H1 (cell line): ENCODE results near the gene HOXD4. TPM values are rescaled to one million over a fixed set of nuclear protein-coding genes. Genes with fewer than 3 reads are reported as not detected.

Experiments used
- CTCF ChIA-PET: fragments of 300-600 bp; sonication (Branson Sonifier 250); formaldehyde crosslinking; loops from one replicate; lab custom pipeline; 2021; ENCODE audit not compliant: partially characterized antibody; lab: Charles Lee
- POLR2A ChIA-PET: fragments of 300-600 bp; sonication (Branson Sonifier 250); formaldehyde crosslinking; loops from one replicate; lab custom pipeline; 2021; ENCODE audit warnings: inconsistent platforms; ENCODE audit not compliant: partially characterized antibody; lab: Charles Lee
- DNase-seq, 2 experiments: peaks; one replicate each; pipeline versions ENCODE4 v3.0.0 to v3.0.0-alpha.2; 2010 to 2022; ENCODE audit warnings: low spot score in 2 of 2, low read depth in 1 of 2, mixed read lengths in 1 of 2
- FAIRE-seq: peaks from 2 replicates; lab custom pipeline; 2011; peaks lifted over from hg19 to GRCh38; lab: Jason Lieb, UNC
- H2AFZ ChIP-seq: 2 replicates; pipeline ENCODE4 v1.8.1; 2012; ENCODE audit warnings: low read length, inconsistent platforms
- H2AK5ac ChIP-seq: 2 replicates; pipeline ENCODE4 v1.6.1; 2013; ENCODE audit warnings: low read depth, low read length
- H2BK120ac ChIP-seq: replicated peaks from 2 replicates; pipeline ENCODE3; 2013; ENCODE audit warnings: low read depth, low read length, inconsistent platforms
- H2BK12ac ChIP-seq: 2 replicates; pipeline ENCODE4 v1.6.1; 2013; ENCODE audit warnings: low read depth, low read length
- H2BK15ac ChIP-seq: 2 replicates; pipeline ENCODE4 v1.6.1; 2013; ENCODE audit warnings: low read length
- H2BK20ac ChIP-seq: 2 replicates; pipeline ENCODE4 v1.6.1; 2013; ENCODE audit warnings: low read length
- H2BK5ac ChIP-seq: 2 replicates; pipeline ENCODE4 v1.6.1; 2013; ENCODE audit warnings: low read depth, low read length
- H3K14ac ChIP-seq: 2 replicates; pipeline ENCODE4 v1.6.1; 2013; ENCODE audit warnings: inconsistent platforms; ENCODE audit not compliant: insufficient read length
- H3K18ac ChIP-seq: 2 replicates; pipeline ENCODE4 v1.6.1; 2013; ENCODE audit warnings: low read length; ENCODE audit errors: extremely low read depth
- H3K23ac ChIP-seq: 2 replicates; pipeline ENCODE4 v1.6.1; 2013; ENCODE audit warnings: inconsistent platforms; ENCODE audit not compliant: insufficient read length
- H3K23me2 ChIP-seq: 2 replicates; pipeline ENCODE4 v1.6.1; 2013; ENCODE audit warnings: low read depth, low read length
- H3K27ac ChIP-seq: 2 replicates; pipeline ENCODE4 v1.6.1; 2011; ENCODE audit warnings: low read depth, low read length, inconsistent platforms
- H3K27me3 ChIP-seq, 4 experiments: replicated peaks in 1 of 4; 1 replicate in 1 of 4; 2 replicates in 3 of 4; pipeline versions ENCODE4 v1.6.1 to v1.8.1; 2011 to 2013; ENCODE audit warnings: low read length in 3 of 4, mild to moderate bottlenecking in 3 of 4, inconsistent platforms in 2 of 4, mixed read lengths in 2 of 4, moderate library complexity in 1 of 4; ENCODE audit not compliant: control insufficient read depth in 3 of 4, insufficient read depth in 3 of 4; ENCODE audit errors: extremely low read depth in 1 of 4
- H3K36me3 ChIP-seq, 4 experiments: 2 replicates each; pipeline versions ENCODE4 v1.6.1 to v1.8.1; 2011 to 2013; ENCODE audit warnings: mild to moderate bottlenecking in 4 of 4, low read length in 3 of 4, moderate library complexity in 2 of 4, control low read depth in 1 of 4, inconsistent platforms in 1 of 4; ENCODE audit not compliant: insufficient read depth in 4 of 4, control insufficient read depth in 2 of 4
- H3K4ac ChIP-seq: replicated peaks from 2 replicates; pipeline ENCODE3; 2013; ENCODE audit warnings: low read length, low read depth, mixed read lengths, inconsistent platforms; ENCODE audit not compliant: insufficient read length
- H3K4me1 ChIP-seq, 4 experiments: replicated peaks in 1 of 4; 1 replicate in 1 of 4; 2 replicates in 3 of 4; pipeline versions ENCODE4 v1.6.1 to v1.8.1; 2011 to 2013; ENCODE audit warnings: low read length in 3 of 4, inconsistent platforms in 2 of 4, mixed read lengths in 1 of 4; ENCODE audit not compliant: insufficient read depth in 4 of 4, control insufficient read depth in 3 of 4
- H3K4me2 ChIP-seq, 2 experiments: 2 replicates each; pipeline versions ENCODE4 v1.6.1 to v1.8.1; 2011 to 2013; ENCODE audit warnings: low read depth in 2 of 2, low read length in 2 of 2, control low read depth in 1 of 2, inconsistent platforms in 1 of 2, mild to moderate bottlenecking in 1 of 2; ENCODE audit not compliant: insufficient read depth in 1 of 2
- H3K4me3 ChIP-seq, 4 experiments: fragments of 200-600, 300-600 bp in 1 of 4; sonication (generic), shearing (Covaris generic), sonication (Bioruptor Twin) in 1 of 4; 2 replicates each; pipeline versions ENCODE4 v1.5.1 to v1.8.1; 2011 to 2016; ENCODE audit warnings: low read length in 4 of 4, low read depth in 3 of 4, control low read depth in 2 of 4, inconsistent platforms in 2 of 4, mild to moderate bottlenecking in 2 of 4, mixed read lengths in 1 of 4, moderate library complexity in 1 of 4; ENCODE audit not compliant: insufficient read depth in 2 of 4; ENCODE audit errors: extremely low read depth in 1 of 4
- H3K56ac ChIP-seq: replicated peaks from 2 replicates; pipeline ENCODE3; 2013; ENCODE audit warnings: low read depth, mild to moderate bottlenecking, mixed read lengths, low read length, inconsistent platforms; ENCODE audit not compliant: insufficient read length
- H3K79me1 ChIP-seq: 2 replicates; pipeline ENCODE4 v1.6.1; 2013; ENCODE audit warnings: low read depth, low read length, control low read depth
- H3K79me2 ChIP-seq, 2 experiments: 2 replicates each; pipeline versions ENCODE4 v1.6.1 to v1.8.1; 2012 to 2013; ENCODE audit warnings: low read length in 2 of 2, mild to moderate bottlenecking in 2 of 2, inconsistent platforms in 1 of 2; ENCODE audit not compliant: insufficient read depth in 2 of 2, control insufficient read depth in 1 of 2
- H3K9ac ChIP-seq, 4 experiments: replicated peaks in 1 of 4; 1 replicate in 1 of 4; 2 replicates in 3 of 4; pipeline versions ENCODE4 v1.6.1 to v1.8.1; 2011 to 2013; ENCODE audit warnings: low read depth in 3 of 4, low read length in 3 of 4, control low read depth in 2 of 4, mild to moderate bottlenecking in 2 of 4, moderate library complexity in 2 of 4, inconsistent platforms in 1 of 4; ENCODE audit errors: extremely low read depth in 1 of 4
- H3K9me3 ChIP-seq, 2 experiments: 2 replicates each; pipeline versions ENCODE4 v1.6.1 to v1.8.1; 2012 to 2013; ENCODE audit warnings: mild to moderate bottlenecking in 2 of 2, moderate library complexity in 2 of 2, control low read depth in 1 of 2, inconsistent platforms in 1 of 2, low read depth in 1 of 2, low read length in 1 of 2, mixed read lengths in 1 of 2; ENCODE audit not compliant: insufficient read depth in 2 of 2
- H4K20me1 ChIP-seq, 2 experiments: replicated peaks in 1 of 2; 2 replicates each; pipeline versions ENCODE3 to v1.8.1; 2011 to 2013; ENCODE audit warnings: inconsistent platforms in 2 of 2, low read length in 2 of 2, mild to moderate bottlenecking in 1 of 2; ENCODE audit not compliant: insufficient read depth in 2 of 2, control insufficient read depth in 1 of 2
- H4K5ac ChIP-seq: 2 replicates; pipeline ENCODE4 v1.6.1; 2013; ENCODE audit warnings: low read length, low read depth, mixed read lengths, inconsistent platforms; ENCODE audit not compliant: insufficient read length
- H4K8ac ChIP-seq: 2 replicates; pipeline ENCODE4 v1.8.0; 2013; ENCODE audit warnings: mild to moderate bottlenecking, moderate library complexity, low read length, inconsistent platforms; ENCODE audit not compliant: insufficient read depth; ENCODE audit errors: extremely low read depth
- H4K91ac ChIP-seq: replicated peaks from 2 replicates; pipeline ENCODE3; 2013; ENCODE audit warnings: low read length, mixed read lengths, inconsistent platforms; ENCODE audit not compliant: insufficient read length
- ATF2 ChIP-seq: IDR thresholded peaks from 2 replicates; pipeline ENCODE4 v1.6.1; 2012; ENCODE audit warnings: low read length, inconsistent platforms
- CBX8 ChIP-seq: fragments of 300-800, 300-1000 bp; sonication (generic); IDR thresholded peaks from 2 replicates; pipeline ENCODE4 v1.7.1; 2016; ENCODE audit warnings: low read depth, low read length, borderline replicate concordance
- CHD2 ChIP-seq: IDR thresholded peaks from 2 replicates; pipeline ENCODE4 v1.6.1; 2012; ENCODE audit warnings: low read length, improper control_type of control experiment
- E2F6 ChIP-seq: IDR thresholded peaks from 2 replicates; pipeline ENCODE4 v1.6.1; 2012; ENCODE audit warnings: inconsistent platforms
- EZH2 ChIP-seq: fragments of 200-600 bp; sonication (generic); IDR thresholded peaks from 2 replicates; pipeline ENCODE4 v1.7.1; 2012; ENCODE audit warnings: low read depth, mild to moderate bottlenecking, moderate library complexity, low read length, inconsistent platforms; ENCODE audit not compliant: severe bottlenecking
- KDM4A ChIP-seq: IDR thresholded peaks from one replicate; pipeline ENCODE4 v1.7.1; 2012; ENCODE audit warnings: low read depth, mild to moderate bottlenecking, moderate library complexity, low read length, inconsistent platforms; ENCODE audit not compliant: severe bottlenecking
- RFX5 ChIP-seq: IDR thresholded peaks from 2 replicates; pipeline ENCODE4 v1.6.1; 2011; ENCODE audit warnings: low read depth, low read length, improper control_type of control experiment, borderline replicate concordance
- WGBS, 2 experiments: shearing (Covaris generic) in 1 of 2; methylation state at CpG; one replicate each; pipeline versions ENCODE4 v1.1.6 to v1.1.7; 2013 to 2015; ENCODE audit warnings: low lambda C conversion rate in 2 of 2, mixed read lengths in 2 of 2, inconsistent platforms in 1 of 2, low coverage in 1 of 2, missing lambda C conversion rate in 1 of 2; ENCODE audit not compliant: insufficient replicate concordance in 2 of 2, insufficient coverage in 1 of 2, insufficient read length in 1 of 2; ENCODE audit errors: extremely low coverage in 1 of 2, missing lambda C conversion rate in 1 of 2; 5-methylcytosine and 5-hydroxymethylcytosine counted together
- polyA plus RNA-seq, 7 experiments: library from polyadenylated mRNA; depleted of rRNA in 3 of 7; stranded (reverse) in 5 of 7; unstranded in 2 of 7; fragments of >200 nt in 5 of 7; fragments of 200-250 nt in 2 of 7; gene quantifications; 1 replicate in 5 of 7; 2 replicates in 1 of 7; 4 replicates in 1 of 7; pipeline versions ENCODE4 v1.2.1 to v1.2.3, GENCODE V29; 2011 to 2013; ENCODE audit warnings: missing spikeins in 2 of 7, mixed read lengths in 2 of 7
- total RNA-seq: library from RNA; stranded (reverse); fragmentation: NEBNext Ultra II Directional; extraction: Animal tissue kit (Norgen Biotek cat#: 25700); gene quantifications from 2 replicates; pipeline ENCODE4 v1.2.1, GENCODE V29; 2021

The HOXD4 gene
- total and polyA plus RNA-seq, 2 of the 8 experiments (the other 6 are each of a cell fraction or from before 2014, with no cell fraction given): not detected

- Histone ChIP-seq H3K79me2 (no peaks in the 10 kb centered on the region), H3K18ac (no peak overlapping the region), H4K8ac (no peak overlapping the region), H3K4me2 (no peak overlapping the region), H3K79me1 (no peaks in the 10 kb centered on the region), H2BK5ac (no peak overlapping the region), H2BK12ac (peak overlapping the region; percentile 80; the same call in 1 of the 2 replicates), H2BK20ac (no peak overlapping the region), H2AK5ac (no peak overlapping the region), H3K4ac (no peak overlapping the region), H3K9ac (no peak overlapping the region), H4K20me1 (peaks cover 11 to 44% of the 10 kb centered on the region in 2 experiments), H3K23me2 (peaks cover 4% of the 10 kb centered on the region; the same call in 1 of the 2 replicates), H3K4me1 (peaks cover 0 to 35% (median 19%) of the 10 kb centered on the region in 4 experiments; a peak in 6 of 7 replicates), H4K91ac (no peak overlapping the region), H3K14ac (no peak overlapping the region), H2BK120ac (no peak overlapping the region), H3K27ac (no peak overlapping the region), H2AFZ (no peak overlapping the region), H3K4me3 (no peak overlapping the region), H3K56ac (no peak overlapping the region), H2BK15ac (no peak overlapping the region), H3K27me3 (peaks cover 96 to 100% (median 99%) of the 10 kb centered on the region in 4 experiments), H3K36me3 (no peaks in the 10 kb centered on the region; a peak in 1 of 8 replicates), H4K5ac (no peak overlapping the region), H3K23ac (no peak overlapping the region), H3K9me3 (no peaks in the 10 kb centered on the region)
- TF ChIP-seq KDM4A (no peak), EZH2 (peak; percentile 79), CBX8 (peak; percentile 94), E2F6 (no peak), CHD2 (no peak), ATF2 (no peak), RFX5 (no peak)
- POLR2A ChIA-PET: no interaction called here
- no peak for FAIRE-seq
- DNase-seq: no peak
- CTCF ChIA-PET: interaction anchor here (0.7 to 4.6 kb wide), 11 partner anchors 9 to 59 kb away, joined by 3 to 20 read pairs (median 6); no protein-coding TSS in a partner anchor
- WGBS, 2 experiments: 33% methylated on average over 7 of the region's 7 CpGs; no CpG with 5 or more reads in 1 of the 2 experiments
Measured at GRCh38 chr2:176102309-176102866, 49.0 kb upstream of the HOXD4 start.
